HEK293 (cell line): ENCODE results near the gene SLC3A2.

Source experiments
- KLF16 ChIP-seq: fragments of 450-650 bp; formaldehyde crosslinking; IDR thresholded peaks from 2 replicates; pipeline ENCODE4 v1.5.1; 2017; ENCODE audit warnings: missing biosample characterization, missing genetic modification characterization
- REPIN1 ChIP-seq: fragments of 450-650 bp; formaldehyde crosslinking; IDR thresholded peaks from 2 replicates; pipeline ENCODE4 v1.5.1; 2017; ENCODE audit warnings: missing biosample characterization, missing genetic modification characterization, low read depth
- SCRT2 ChIP-seq: fragments of 450-650 bp; formaldehyde crosslinking; IDR thresholded peaks from 2 replicates; pipeline ENCODE4 v1.5.1; 2016; ENCODE audit warnings: missing biosample characterization, missing genetic modification characterization
- SP7 ChIP-seq: fragments of 450-650 bp; formaldehyde crosslinking; IDR thresholded peaks from 2 replicates; pipeline ENCODE4 v1.5.1; 2016; ENCODE audit warnings: missing biosample characterization, missing genetic modification characterization
- TRIM28 ChIP-seq: IDR thresholded peaks from 2 replicates; pipeline ENCODE4 v1.6.1; 2011; ENCODE audit warnings: low read length, control low read depth, borderline replicate concordance
- ZBTB17 ChIP-seq: fragments of 450-650 bp; formaldehyde crosslinking; IDR thresholded peaks from 2 replicates; pipeline ENCODE4 v1.5.1; 2016; ENCODE audit warnings: missing biosample characterization, missing genetic modification characterization
- ZBTB48 ChIP-seq: fragments of 450-650 bp; formaldehyde crosslinking; IDR thresholded peaks from 2 replicates; pipeline ENCODE4 v1.5.1; 2016; ENCODE audit warnings: missing biosample characterization, missing genetic modification characterization
- ZBTB7A ChIP-seq: fragments of 450-650 bp; formaldehyde crosslinking; IDR thresholded peaks from 2 replicates; pipeline ENCODE4 v1.5.1; 2016; ENCODE audit warnings: low read depth, missing biosample characterization, missing genetic modification characterization
- ZNF155 ChIP-seq: fragments of 450-650 bp; formaldehyde crosslinking; IDR thresholded peaks from 2 replicates; pipeline ENCODE4 v1.5.1; 2016; ENCODE audit warnings: missing biosample characterization, missing genetic modification characterization
- ZNF324 ChIP-seq: fragments of 450-650 bp; formaldehyde crosslinking; IDR thresholded peaks from 2 replicates; pipeline ENCODE4 v1.5.1; 2016; ENCODE audit warnings: missing biosample characterization, missing genetic modification characterization
- ZNF366 ChIP-seq: fragments of 450-650 bp; formaldehyde crosslinking; conservative IDR thresholded peaks from 2 replicates; pipeline ENCODE4 v1.5.1; 2016; ENCODE audit warnings: missing biosample characterization, missing genetic modification characterization
- ZNF426 ChIP-seq: fragments of 450-650 bp; formaldehyde crosslinking; IDR thresholded peaks from 2 replicates; pipeline ENCODE4 v1.5.1; 2017; ENCODE audit warnings: missing biosample characterization, missing genetic modification characterization, mild to moderate bottlenecking, inconsistent platforms, moderate library complexity
- ZNF510 ChIP-seq: fragments of 450-650 bp; formaldehyde crosslinking; IDR thresholded peaks from 2 replicates; pipeline ENCODE4 v1.5.1; 2018; ENCODE audit warnings: mild to moderate bottlenecking, missing genetic modification characterization, missing biosample characterization; ENCODE audit not compliant: insufficient replicate concordance
- ZNF521 ChIP-seq: fragments of 450-650 bp; formaldehyde crosslinking; IDR thresholded peaks from 2 replicates; pipeline ENCODE4 v1.5.1; 2017; ENCODE audit warnings: missing biosample characterization, mild to moderate bottlenecking, missing genetic modification characterization
- ZNF558 ChIP-seq: fragments of 450-650 bp; formaldehyde crosslinking; IDR thresholded peaks from 2 replicates; pipeline ENCODE4 v1.5.1; 2016; ENCODE audit warnings: missing biosample characterization, missing genetic modification characterization
- ZNF560 ChIP-seq: fragments of 450-650 bp; formaldehyde crosslinking; IDR thresholded peaks from 2 replicates; pipeline ENCODE4 v1.5.1; 2017; ENCODE audit warnings: missing biosample characterization, missing genetic modification characterization, borderline replicate concordance
- ZNF623 ChIP-seq: fragments of 450-650 bp; formaldehyde crosslinking; IDR thresholded peaks from 2 replicates; pipeline ENCODE4 v1.5.1; 2016; ENCODE audit warnings: missing biosample characterization, missing genetic modification characterization
- ZNF624 ChIP-seq: fragments of 450-650 bp; formaldehyde crosslinking; IDR thresholded peaks from 2 replicates; pipeline ENCODE4 v1.5.1; 2017; ENCODE audit warnings: missing biosample characterization, missing genetic modification characterization
- ZNF670 ChIP-seq: fragments of 450-650 bp; formaldehyde crosslinking; IDR thresholded peaks from 2 replicates; pipeline ENCODE4 v1.5.1; 2016; ENCODE audit warnings: missing biosample characterization, missing genetic modification characterization, low read depth
- ZXDB ChIP-seq: fragments of 450-650 bp; formaldehyde crosslinking; IDR thresholded peaks from 2 replicates; pipeline ENCODE4 v1.5.1; 2016; ENCODE audit warnings: missing biosample characterization, missing genetic modification characterization
- TF ChIP-seq, protein P1 (sequence below): fragments of 450-650 bp; formaldehyde crosslinking; IDR thresholded peaks from 2 replicates; pipeline ENCODE4 v1.5.1; 2016; ENCODE audit warnings: missing biosample characterization, missing genetic modification characterization
- TF ChIP-seq, protein P2 (sequence below): fragments of 450-650 bp; formaldehyde crosslinking; IDR thresholded peaks from 2 replicates; pipeline ENCODE4 v1.5.1; 2016; ENCODE audit warnings: missing biosample characterization, missing genetic modification characterization
- TF ChIP-seq, protein P3 (sequence below): fragments of 450-650 bp; formaldehyde crosslinking; IDR thresholded peaks from 2 replicates; pipeline ENCODE4 v1.5.1; 2016; ENCODE audit warnings: missing biosample characterization, missing genetic modification characterization
- TF ChIP-seq, protein P4 (sequence below): fragments of 450-650 bp; formaldehyde crosslinking; IDR thresholded peaks from 2 replicates; pipeline ENCODE4 v1.5.1; 2016; ENCODE audit warnings: missing biosample characterization, missing genetic modification characterization
- TF ChIP-seq, protein P5 (sequence below): fragments of 450-650 bp; formaldehyde crosslinking; IDR thresholded peaks from 2 replicates; pipeline ENCODE4 v1.5.1; 2017; ENCODE audit warnings: missing biosample characterization, missing genetic modification characterization
- TF ChIP-seq, protein P6 (sequence below): fragments of 450-650 bp; formaldehyde crosslinking; IDR thresholded peaks from 2 replicates; pipeline ENCODE4 v1.5.0; 2017; ENCODE audit warnings: missing biosample characterization, missing genetic modification characterization, borderline replicate concordance

SLC3A2 gene

DNA sequence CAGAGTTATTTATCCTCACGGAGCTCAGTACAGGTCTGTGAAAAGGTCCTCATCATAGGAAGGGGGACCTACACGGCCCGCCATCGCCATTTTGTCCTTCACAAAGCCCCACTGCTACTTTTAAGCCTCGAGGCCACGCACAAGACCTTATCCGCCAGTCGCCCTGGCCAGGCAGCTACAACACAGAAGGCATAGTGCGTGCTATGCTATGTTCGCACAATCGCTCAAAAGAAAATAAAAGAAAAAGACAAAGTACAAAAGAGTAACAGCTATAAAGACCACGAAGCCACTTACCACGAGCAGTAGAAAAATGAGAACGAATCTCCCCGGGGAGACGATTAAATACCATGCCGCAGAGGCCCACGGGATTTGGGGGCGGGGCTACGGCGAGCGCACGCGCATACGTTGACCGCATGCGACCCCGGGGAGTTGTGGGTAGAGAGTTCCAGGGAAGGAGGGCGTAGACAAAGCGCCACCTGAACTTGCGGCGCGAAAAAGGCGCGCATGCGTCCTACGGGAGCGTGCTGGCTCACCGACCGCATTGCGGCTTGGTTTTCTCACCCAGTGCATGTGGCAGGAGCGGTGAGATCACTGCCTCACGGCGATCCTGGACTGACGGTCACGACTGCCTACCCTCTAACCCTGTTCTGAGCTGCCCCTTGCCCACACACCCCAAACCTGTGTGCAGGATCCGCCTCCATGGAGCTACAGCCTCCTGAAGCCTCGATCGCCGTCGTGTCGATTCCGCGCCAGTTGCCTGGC lies 24.9 kb upstream of the SLC3A2 start (continued):
- TF ChIP-seq, protein P1, sequence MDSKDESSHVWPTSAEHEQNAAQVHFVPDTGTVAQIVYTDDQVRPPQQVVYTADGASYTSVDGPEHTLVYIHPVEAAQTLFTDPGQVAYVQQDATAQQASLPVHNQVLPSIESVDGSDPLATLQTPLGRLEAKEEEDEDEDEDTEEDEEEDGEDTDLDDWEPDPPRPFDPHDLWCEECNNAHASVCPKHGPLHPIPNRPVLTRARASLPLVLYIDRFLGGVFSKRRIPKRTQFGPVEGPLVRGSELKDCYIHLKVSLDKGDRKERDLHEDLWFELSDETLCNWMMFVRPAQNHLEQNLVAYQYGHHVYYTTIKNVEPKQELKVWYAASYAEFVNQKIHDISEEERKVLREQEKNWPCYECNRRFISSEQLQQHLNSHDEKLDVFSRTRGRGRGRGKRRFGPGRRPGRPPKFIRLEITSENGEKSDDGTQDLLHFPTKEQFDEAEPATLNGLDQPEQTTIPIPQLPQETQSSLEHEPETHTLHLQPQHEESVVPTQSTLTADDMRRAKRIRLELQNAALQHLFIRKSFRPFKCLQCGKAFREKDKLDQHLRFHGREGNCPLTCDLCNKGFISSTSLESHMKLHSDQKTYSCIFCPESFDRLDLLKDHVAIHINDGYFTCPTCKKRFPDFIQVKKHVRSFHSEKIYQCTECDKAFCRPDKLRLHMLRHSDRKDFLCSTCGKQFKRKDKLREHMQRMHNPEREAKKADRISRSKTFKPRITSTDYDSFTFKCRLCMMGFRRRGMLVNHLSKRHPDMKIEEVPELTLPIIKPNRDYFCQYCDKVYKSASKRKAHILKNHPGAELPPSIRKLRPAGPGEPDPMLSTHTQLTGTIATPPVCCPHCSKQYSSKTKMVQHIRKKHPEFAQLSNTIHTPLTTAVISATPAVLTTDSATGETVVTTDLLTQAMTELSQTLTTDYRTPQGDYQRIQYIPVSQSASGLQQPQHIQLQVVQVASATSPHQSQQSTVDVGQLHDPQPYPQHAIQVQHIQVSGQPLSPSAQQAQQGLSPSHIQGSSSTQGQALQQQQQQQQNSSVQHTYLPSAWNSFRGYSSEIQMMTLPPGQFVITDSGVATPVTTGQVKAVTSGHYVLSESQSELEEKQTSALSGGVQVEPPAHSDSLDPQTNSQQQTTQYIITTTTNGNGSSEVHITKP (tag by site-specific recombination): peak; percentile 47
- TF ChIP-seq KLF16 (tag by site-specific recombination) (0 out of 2 replicates have a peak, but pooled peaks have one; percentile 29), ZNF560 (no peak), ZXDB (tag by site-specific recombination) (peak; percentile 74), ZBTB48 (tag by site-specific recombination) (no peak), REPIN1 (tag by site-specific recombination) (0 out of 2 replicates have a peak, but pooled peaks have one; percentile 31), ZBTB17 (tag by site-specific recombination) (peak; percentile 96), ZNF426 (tag by site-specific recombination) (no peak), ZNF521 (tag by site-specific recombination) (no peak), ZNF670 (tag by site-specific recombination) (no peak), ZNF155 (no peak), ZNF623 (tag by site-specific recombination) (peak; percentile 15; the same call in 1 of the 2 replicates), SCRT2 (no peak; the same call in 1 of the 2 replicates), TRIM28 (peak; percentile 35; the same call in 1 of the 2 replicates), ZNF510 (tag by site-specific recombination) (no peak), SP7 (peak; percentile 78), ZNF558 (tag by site-specific recombination) (no peak), ZNF366 (tag by site-specific recombination) (peak; percentile 48; the same call in 1 of the 2 replicates), ZBTB7A (tag by site-specific recombination) (0 out of 2 replicates have a peak, but pooled peaks have one; percentile 15), ZNF624 (tag by site-specific recombination) (peak; percentile 85), ZNF324 (tag by site-specific recombination) (peak; percentile 73)
- TF ChIP-seq, protein P2, sequence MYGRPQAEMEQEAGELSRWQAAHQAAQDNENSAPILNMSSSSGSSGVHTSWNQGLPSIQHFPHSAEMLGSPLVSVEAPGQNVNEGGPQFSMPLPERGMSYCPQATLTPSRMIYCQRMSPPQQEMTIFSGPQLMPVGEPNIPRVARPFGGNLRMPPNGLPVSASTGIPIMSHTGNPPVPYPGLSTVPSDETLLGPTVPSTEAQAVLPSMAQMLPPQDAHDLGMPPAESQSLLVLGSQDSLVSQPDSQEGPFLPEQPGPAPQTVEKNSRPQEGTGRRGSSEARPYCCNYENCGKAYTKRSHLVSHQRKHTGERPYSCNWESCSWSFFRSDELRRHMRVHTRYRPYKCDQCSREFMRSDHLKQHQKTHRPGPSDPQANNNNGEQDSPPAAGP (tag by site-specific recombination): peak; percentile 37; the same call in 1 of the 2 replicates
- TF ChIP-seq, protein P3, sequence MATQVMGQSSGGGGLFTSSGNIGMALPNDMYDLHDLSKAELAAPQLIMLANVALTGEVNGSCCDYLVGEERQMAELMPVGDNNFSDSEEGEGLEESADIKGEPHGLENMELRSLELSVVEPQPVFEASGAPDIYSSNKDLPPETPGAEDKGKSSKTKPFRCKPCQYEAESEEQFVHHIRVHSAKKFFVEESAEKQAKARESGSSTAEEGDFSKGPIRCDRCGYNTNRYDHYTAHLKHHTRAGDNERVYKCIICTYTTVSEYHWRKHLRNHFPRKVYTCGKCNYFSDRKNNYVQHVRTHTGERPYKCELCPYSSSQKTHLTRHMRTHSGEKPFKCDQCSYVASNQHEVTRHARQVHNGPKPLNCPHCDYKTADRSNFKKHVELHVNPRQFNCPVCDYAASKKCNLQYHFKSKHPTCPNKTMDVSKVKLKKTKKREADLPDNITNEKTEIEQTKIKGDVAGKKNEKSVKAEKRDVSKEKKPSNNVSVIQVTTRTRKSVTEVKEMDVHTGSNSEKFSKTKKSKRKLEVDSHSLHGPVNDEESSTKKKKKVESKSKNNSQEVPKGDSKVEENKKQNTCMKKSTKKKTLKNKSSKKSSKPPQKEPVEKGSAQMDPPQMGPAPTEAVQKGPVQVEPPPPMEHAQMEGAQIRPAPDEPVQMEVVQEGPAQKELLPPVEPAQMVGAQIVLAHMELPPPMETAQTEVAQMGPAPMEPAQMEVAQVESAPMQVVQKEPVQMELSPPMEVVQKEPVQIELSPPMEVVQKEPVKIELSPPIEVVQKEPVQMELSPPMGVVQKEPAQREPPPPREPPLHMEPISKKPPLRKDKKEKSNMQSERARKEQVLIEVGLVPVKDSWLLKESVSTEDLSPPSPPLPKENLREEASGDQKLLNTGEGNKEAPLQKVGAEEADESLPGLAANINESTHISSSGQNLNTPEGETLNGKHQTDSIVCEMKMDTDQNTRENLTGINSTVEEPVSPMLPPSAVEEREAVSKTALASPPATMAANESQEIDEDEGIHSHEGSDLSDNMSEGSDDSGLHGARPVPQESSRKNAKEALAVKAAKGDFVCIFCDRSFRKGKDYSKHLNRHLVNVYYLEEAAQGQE (tag by site-specific recombination): peak; percentile 55; the same call in 1 of the 2 replicates
- TF ChIP-seq, protein P4, sequence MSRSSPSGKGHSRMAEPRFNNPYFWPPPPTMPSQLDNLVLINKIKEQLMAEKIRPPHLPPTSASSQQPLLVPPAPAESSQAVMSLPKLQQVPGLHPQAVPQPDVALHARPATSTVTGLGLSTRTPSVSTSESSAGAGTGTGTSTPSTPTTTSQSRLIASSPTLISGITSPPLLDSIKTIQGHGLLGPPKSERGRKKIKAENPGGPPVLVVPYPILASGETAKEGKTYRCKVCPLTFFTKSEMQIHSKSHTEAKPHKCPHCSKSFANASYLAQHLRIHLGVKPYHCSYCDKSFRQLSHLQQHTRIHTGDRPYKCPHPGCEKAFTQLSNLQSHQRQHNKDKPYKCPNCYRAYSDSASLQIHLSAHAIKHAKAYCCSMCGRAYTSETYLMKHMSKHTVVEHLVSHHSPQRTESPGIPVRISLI (tag by site-specific recombination): no peak
- TF ChIP-seq, protein P5, sequence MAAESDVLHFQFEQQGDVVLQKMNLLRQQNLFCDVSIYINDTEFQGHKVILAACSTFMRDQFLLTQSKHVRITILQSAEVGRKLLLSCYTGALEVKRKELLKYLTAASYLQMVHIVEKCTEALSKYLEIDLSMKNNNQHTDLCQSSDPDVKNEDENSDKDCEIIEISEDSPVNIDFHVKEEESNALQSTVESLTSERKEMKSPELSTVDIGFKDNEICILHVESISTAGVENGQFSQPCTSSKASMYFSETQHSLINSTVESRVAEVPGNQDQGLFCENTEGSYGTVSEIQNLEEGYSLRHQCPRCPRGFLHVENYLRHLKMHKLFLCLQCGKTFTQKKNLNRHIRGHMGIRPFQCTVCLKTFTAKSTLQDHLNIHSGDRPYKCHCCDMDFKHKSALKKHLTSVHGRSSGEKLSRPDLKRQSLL (tag by site-specific recombination): no peak
- TF ChIP-seq, protein P6, sequence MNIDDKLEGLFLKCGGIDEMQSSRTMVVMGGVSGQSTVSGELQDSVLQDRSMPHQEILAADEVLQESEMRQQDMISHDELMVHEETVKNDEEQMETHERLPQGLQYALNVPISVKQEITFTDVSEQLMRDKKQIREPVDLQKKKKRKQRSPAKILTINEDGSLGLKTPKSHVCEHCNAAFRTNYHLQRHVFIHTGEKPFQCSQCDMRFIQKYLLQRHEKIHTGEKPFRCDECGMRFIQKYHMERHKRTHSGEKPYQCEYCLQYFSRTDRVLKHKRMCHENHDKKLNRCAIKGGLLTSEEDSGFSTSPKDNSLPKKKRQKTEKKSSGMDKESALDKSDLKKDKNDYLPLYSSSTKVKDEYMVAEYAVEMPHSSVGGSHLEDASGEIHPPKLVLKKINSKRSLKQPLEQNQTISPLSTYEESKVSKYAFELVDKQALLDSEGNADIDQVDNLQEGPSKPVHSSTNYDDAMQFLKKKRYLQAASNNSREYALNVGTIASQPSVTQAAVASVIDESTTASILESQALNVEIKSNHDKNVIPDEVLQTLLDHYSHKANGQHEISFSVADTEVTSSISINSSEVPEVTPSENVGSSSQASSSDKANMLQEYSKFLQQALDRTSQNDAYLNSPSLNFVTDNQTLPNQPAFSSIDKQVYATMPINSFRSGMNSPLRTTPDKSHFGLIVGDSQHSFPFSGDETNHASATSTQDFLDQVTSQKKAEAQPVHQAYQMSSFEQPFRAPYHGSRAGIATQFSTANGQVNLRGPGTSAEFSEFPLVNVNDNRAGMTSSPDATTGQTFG: no peak; the same call in 1 of the 2 replicates
